ENCODE measurements around the gene RNF148.

- TF ChIP-seq POLR2A (IDR thresholded peaks at IDR 0.05; ENCODE audit: low read depth): no peak
- TF ChIP-seq EP300 (IDR thresholded peaks at IDR 0.05): no peak
- no peak for TF ChIP-seq CTCF (IDR thresholded peaks at IDR 0.05)
- TF ChIP-seq POLR2AphosphoS5 (IDR thresholded peaks at IDR 0.05): no peak
Measured at GRCh38 chr7:122674502-122674901, 28.2 kb downstream of the RNF148 start.
